GM21786 (cell line): Measurements from ENCODE around the gene NR6A1.

Experiments used
- ATAC-seq: cut with Tn5 transposase; IDR thresholded peaks from one replicate; pipeline ENCODE4 v1.9.1; 2021; ENCODE audit not compliant: unreplicated experiment

The NR6A1 gene

GRCh38 chr9:124730772-124731171 lies 40.3 kb downstream of the NR6A1 start:
- no peak for ATAC-seq

- ATAC-seq, result no peak
These were observed 44.2 kb downstream of the NR6A1 start for GRCh38 chr9:124726886-124727285.

GRCh38 chr9:124725068-124725452 lies 46.1 kb downstream of the NR6A1 start:
- no peak for ATAC-seq

- no peak for ATAC-seq
These were observed 46.6 kb downstream of the NR6A1 start for GRCh38 chr9:124724415-124725067.

GRCh38 chr9:124723352-124723751 lies 47.8 kb downstream of the NR6A1 start:
- no peak for ATAC-seq

GRCh38 chr9:124721109-124721906 lies 49.8 kb downstream of the NR6A1 start:
- ATAC-seq, result no peak

- no peak for ATAC-seq
These were observed 50.5 kb downstream of the NR6A1 start for GRCh38 chr9:124720429-124721108.

GRCh38 chr9:124718928-124719327 lies 52.2 kb downstream of the NR6A1 start:
- no peak for ATAC-seq

GRCh38 chr9:124717597-124717996 lies 53.5 kb downstream of the NR6A1 start:
- no peak for ATAC-seq

- ATAC-seq, result no peak
These were observed 54.3 kb downstream of the NR6A1 start for GRCh38 chr9:124716808-124717207.

GRCh38 chr9:124710766-124711165 lies 60.3 kb downstream of the NR6A1 start:
- ATAC-seq, result no peak

- ATAC-seq, result no peak
These were observed 61.8 kb downstream of the NR6A1 start for GRCh38 chr9:124709292-124709690.

- ATAC-seq, result no peak
These were observed 62.3 kb downstream of the NR6A1 start for GRCh38 chr9:124708633-124709291.

GRCh38 chr9:124708074-124708473 lies 63.0 kb downstream of the NR6A1 start:
- ATAC-seq, result no peak

- no peak for ATAC-seq
These were observed 63.4 kb downstream of the NR6A1 start for GRCh38 chr9:124707666-124708065.

GRCh38 chr9:124706685-124707084 lies 64.4 kb downstream of the NR6A1 start:
- ATAC-seq, result no peak

GRCh38 chr9:124699575-124699974 lies 71.5 kb downstream of the NR6A1 start:
- no peak for ATAC-seq

- ATAC-seq, result no peak
These were observed 72.8 kb downstream of the NR6A1 start for GRCh38 chr9:124698265-124698664.

GRCh38 chr9:124697326-124698200 lies 73.5 kb downstream of the NR6A1 start:
- no peak for ATAC-seq

- ATAC-seq, result no peak
These were observed 75.0 kb downstream of the NR6A1 start for GRCh38 chr9:124696101-124696500.
